ENCODE measurements around the gene DECR2.
"Not testable (repeated sequence)": the region's sequence is repeated elsewhere in the genome, so short reads cannot be mapped to it uniquely, and the experiment has no call there.

DECR2 gene

DNA sequence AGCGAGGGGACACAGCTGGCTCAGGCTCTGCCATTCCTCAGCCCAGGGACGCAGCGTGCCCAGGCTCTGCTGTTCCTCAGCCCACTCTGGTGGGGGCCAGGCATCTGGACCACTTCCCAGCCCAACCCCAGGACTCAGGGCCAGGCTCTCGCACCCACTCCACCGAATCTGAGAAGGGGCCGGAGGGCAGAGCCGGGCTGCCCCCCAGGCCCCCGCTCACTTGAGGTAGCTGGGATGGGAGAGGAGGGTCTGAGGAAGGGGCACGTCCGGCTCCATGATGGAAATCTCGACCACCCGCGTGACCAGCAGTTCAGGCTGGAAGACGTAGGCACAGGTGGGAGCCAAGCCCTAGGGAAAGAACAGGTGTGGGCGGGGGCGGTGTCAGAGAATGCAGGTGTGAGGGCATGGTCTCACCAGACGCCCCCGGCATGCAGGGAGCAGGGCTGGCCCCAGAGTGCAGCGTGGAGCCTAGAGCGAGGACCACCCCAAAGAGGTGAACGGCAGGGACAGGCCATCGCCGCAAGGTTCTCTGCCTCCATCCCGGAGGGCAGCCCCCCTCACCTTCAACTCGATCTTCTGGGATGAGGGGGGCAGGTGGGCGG is 24.8 kb upstream of the DECR2 start (continued):
- TF ChIP-seq, protein P1, sequence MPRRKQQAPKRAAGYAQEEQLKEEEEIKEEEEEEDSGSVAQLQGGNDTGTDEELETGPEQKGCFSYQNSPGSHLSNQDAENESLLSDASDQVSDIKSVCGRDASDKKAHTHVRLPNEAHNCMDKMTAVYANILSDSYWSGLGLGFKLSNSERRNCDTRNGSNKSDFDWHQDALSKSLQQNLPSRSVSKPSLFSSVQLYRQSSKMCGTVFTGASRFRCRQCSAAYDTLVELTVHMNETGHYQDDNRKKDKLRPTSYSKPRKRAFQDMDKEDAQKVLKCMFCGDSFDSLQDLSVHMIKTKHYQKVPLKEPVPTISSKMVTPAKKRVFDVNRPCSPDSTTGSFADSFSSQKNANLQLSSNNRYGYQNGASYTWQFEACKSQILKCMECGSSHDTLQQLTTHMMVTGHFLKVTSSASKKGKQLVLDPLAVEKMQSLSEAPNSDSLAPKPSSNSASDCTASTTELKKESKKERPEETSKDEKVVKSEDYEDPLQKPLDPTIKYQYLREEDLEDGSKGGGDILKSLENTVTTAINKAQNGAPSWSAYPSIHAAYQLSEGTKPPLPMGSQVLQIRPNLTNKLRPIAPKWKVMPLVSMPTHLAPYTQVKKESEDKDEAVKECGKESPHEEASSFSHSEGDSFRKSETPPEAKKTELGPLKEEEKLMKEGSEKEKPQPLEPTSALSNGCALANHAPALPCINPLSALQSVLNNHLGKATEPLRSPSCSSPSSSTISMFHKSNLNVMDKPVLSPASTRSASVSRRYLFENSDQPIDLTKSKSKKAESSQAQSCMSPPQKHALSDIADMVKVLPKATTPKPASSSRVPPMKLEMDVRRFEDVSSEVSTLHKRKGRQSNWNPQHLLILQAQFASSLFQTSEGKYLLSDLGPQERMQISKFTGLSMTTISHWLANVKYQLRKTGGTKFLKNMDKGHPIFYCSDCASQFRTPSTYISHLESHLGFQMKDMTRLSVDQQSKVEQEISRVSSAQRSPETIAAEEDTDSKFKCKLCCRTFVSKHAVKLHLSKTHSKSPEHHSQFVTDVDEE (CRISPR knock-in tag; IDR thresholded peaks at IDR 0.05), result no peak

DNA sequence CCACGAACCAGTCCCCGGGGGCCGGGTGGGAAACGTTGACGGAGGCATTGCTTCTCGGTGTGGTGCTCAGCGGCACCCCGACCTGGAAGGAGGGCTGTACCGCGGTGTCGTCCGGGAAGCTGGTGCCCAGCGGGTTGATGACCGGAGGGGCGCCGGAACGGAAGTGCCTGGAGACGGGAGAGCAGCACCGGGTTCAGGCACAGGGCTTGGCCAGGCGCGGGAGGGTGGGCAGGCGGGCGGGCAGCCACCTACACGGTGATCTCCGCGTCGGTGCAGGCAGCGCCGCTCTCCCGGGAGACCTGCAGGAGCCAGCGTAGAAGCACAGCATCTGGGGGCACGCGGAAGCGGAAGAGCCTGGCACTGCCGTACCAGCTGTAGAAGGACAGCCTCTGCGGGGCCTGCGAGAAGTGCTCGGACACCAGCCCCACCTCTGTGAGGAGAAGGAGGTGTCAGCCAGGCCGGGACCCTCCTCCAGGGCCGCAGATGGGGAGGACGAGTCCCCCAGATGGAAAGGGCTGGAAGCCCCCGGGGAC is 24.2 kb upstream of the DECR2 start:
- TF ChIP-seq ZNF8 (CRISPR knock-in tag; IDR thresholded peaks at IDR 0.05), result no peak
- TF ChIP-seq ZNF565 (CRISPR knock-in tag; conservative IDR thresholded peaks at IDR 0.05; ENCODE audit: low read depth), result no peak
- no peak for TF ChIP-seq OSR1 (CRISPR knock-in tag; IDR thresholded peaks at IDR 0.05)
- TF ChIP-seq TCF4 (CRISPR knock-in tag; IDR thresholded peaks at IDR 0.05; ENCODE audit: borderline replicate concordance), result no peak
- TF ChIP-seq ESRRG (CRISPR knock-in tag; IDR thresholded peaks at IDR 0.05), result no peak
- TF ChIP-seq, protein P2, sequence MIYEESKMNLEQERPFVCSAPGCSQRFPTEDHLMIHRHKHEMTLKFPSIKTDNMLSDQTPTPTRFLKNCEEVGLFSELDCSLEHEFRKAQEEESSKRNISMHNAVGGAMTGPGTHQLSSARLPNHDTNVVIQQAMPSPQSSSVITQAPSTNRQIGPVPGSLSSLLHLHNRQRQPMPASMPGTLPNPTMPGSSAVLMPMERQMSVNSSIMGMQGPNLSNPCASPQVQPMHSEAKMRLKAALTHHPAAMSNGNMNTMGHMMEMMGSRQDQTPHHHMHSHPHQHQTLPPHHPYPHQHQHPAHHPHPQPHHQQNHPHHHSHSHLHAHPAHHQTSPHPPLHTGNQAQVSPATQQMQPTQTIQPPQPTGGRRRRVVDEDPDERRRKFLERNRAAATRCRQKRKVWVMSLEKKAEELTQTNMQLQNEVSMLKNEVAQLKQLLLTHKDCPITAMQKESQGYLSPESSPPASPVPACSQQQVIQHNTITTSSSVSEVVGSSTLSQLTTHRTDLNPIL (CRISPR knock-in tag; IDR thresholded peaks at IDR 0.05; ENCODE audit: low read depth), result no peak
- TF ChIP-seq RARB (CRISPR knock-in tag; IDR thresholded peaks at IDR 0.05), result no peak
- TF ChIP-seq, protein P3, sequence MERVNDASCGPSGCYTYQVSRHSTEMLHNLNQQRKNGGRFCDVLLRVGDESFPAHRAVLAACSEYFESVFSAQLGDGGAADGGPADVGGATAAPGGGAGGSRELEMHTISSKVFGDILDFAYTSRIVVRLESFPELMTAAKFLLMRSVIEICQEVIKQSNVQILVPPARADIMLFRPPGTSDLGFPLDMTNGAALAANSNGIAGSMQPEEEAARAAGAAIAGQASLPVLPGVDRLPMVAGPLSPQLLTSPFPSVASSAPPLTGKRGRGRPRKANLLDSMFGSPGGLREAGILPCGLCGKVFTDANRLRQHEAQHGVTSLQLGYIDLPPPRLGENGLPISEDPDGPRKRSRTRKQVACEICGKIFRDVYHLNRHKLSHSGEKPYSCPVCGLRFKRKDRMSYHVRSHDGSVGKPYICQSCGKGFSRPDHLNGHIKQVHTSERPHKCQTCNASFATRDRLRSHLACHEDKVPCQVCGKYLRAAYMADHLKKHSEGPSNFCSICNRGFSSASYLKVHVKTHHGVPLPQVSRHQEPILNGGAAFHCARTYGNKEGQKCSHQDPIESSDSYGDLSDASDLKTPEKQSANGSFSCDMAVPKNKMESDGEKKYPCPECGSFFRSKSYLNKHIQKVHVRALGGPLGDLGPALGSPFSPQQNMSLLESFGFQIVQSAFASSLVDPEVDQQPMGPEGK (CRISPR knock-in tag; IDR thresholded peaks at IDR 0.05; ENCODE audit: borderline replicate concordance), result no peak
- no peak for TF ChIP-seq ZFP30 (CRISPR knock-in tag; IDR thresholded peaks at IDR 0.05)
- no peak for TF ChIP-seq ZFP3 (CRISPR knock-in tag; IDR thresholded peaks at IDR 0.05)
- TF ChIP-seq, protein P4, sequence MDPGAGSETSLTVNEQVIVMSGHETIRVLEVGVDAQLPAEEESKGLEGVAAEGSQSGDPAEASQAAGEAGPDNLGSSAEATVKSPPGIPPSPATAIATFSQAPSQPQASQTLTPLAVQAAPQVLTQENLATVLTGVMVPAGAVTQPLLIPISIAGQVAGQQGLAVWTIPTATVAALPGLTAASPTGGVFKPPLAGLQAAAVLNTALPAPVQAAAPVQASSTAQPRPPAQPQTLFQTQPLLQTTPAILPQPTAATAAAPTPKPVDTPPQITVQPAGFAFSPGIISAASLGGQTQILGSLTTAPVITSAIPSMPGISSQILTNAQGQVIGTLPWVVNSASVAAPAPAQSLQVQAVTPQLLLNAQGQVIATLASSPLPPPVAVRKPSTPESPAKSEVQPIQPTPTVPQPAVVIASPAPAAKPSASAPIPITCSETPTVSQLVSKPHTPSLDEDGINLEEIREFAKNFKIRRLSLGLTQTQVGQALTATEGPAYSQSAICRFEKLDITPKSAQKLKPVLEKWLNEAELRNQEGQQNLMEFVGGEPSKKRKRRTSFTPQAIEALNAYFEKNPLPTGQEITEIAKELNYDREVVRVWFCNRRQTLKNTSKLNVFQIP (CRISPR knock-in tag; IDR thresholded peaks at IDR 0.05; ENCODE audit: borderline replicate concordance, low read depth), result no peak
- TF ChIP-seq ISL1 (CRISPR knock-in tag; IDR thresholded peaks at IDR 0.05), result no peak
- TF ChIP-seq GLIS3 (CRISPR knock-in tag; IDR thresholded peaks at IDR 0.05), result no peak
- TF ChIP-seq ARNTL (CRISPR knock-in tag; IDR thresholded peaks at IDR 0.05; ENCODE audit: borderline replicate concordance, low read depth), result no peak
- TF ChIP-seq, protein P1 (CRISPR knock-in tag; IDR thresholded peaks at IDR 0.05), result no peak
- TF ChIP-seq, protein P5, sequence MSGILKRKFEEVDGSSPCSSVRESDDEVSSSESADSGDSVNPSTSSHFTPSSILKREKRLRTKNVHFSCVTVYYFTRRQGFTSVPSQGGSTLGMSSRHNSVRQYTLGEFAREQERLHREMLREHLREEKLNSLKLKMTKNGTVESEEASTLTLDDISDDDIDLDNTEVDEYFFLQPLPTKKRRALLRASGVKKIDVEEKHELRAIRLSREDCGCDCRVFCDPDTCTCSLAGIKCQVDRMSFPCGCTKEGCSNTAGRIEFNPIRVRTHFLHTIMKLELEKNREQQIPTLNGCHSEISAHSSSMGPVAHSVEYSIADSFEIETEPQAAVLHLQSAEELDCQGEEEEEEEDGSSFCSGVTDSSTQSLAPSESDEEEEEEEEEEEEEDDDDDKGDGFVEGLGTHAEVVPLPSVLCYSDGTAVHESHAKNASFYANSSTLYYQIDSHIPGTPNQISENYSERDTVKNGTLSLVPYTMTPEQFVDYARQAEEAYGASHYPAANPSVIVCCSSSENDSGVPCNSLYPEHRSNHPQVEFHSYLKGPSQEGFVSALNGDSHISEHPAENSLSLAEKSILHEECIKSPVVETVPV (CRISPR knock-in tag; IDR thresholded peaks at IDR 0.05), result no peak
- TF ChIP-seq PPARA (CRISPR knock-in tag; IDR thresholded peaks at IDR 0.05; ENCODE audit: borderline replicate concordance), result no peak
- no peak for TF ChIP-seq ZC3H10 (CRISPR knock-in tag; IDR thresholded peaks at IDR 0.05)

DNA sequence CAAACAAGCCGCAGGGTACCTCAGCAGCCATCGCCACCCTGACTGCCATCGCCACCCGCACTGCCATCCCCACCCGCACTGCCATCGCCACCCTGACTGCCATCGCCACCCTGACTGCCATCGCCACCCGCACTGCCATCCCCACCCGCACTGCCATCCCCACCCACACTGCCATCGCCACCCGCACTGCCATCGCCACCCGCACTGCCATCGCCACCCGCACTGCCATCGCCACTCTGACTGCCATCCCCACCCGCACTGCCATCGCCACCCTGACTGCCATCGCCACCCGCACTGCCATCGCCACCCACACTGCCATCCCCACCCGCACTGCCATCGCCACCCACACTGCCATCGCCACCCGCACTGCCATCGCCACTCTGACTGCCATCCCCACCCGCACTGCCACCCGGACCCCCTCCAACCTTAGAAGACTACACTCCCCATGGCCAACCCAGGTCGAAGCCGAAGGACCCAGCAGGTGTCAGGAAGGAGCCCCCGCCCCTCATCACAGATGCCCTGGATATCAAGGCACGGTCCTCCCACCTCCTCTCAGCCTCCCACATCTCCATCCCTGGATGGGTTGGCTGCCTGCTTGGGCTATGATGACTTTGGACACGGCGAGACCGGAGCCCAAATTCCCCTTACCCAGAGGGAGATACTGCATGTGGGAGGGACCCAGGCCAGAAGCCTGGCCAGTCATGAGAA is 23.4 kb upstream of the DECR2 start:
- ATAC-seq, result not testable (repeated sequence)

More for the DNA sequence above, 24.2 kb upstream of the DECR2 start:
- ATAC-seq, result no peak

Measured in SK-N-SH treated with all-trans-retinoic acid at 6 μM for 48 hours (cell line).